ENCODE data around the gene HIBCH. TPM values are rescaled to one million over a fixed set of nuclear protein-coding genes. Genes with fewer than 3 reads are reported as not detected.

The HIBCH gene
- total and polyA plus RNA-seq, 2 of the 13 experiments (the other 11 are each of a cell fraction or from before 2014, with no cell fraction given): 18.8 to 49.5 TPM

- peak; percentile 72 for TF ChIP-seq SNAPC4 (CRISPR knock-in tag; IDR thresholded peaks at IDR 0.05)
- TF ChIP-seq ZNF646 (CRISPR knock-in tag; IDR thresholded peaks at IDR 0.05): peak; percentile 74
- TF ChIP-seq CBX1 (IDR thresholded peaks at IDR 0.05; ENCODE audit: low read depth): no peak
- no peak for TF ChIP-seq ZNF780A (CRISPR knock-in tag; IDR thresholded peaks at IDR 0.05)
- TF ChIP-seq ZNF850 (CRISPR knock-in tag; conservative IDR thresholded peaks at IDR 0.05): 0 out of 2 replicates have a peak, but pooled peaks have one; percentile 54
- TF ChIP-seq ZNF629 (CRISPR knock-in tag; conservative IDR thresholded peaks at IDR 0.05): 0 out of 2 replicates have a peak, but pooled peaks have one; percentile 7
- TF ChIP-seq ZNF350 (CRISPR knock-in tag; IDR thresholded peaks at IDR 0.05; ENCODE audit: borderline replicate concordance, low read depth): peak; percentile 97
- TF ChIP-seq KMT2B (CRISPR knock-in tag; IDR thresholded peaks at IDR 0.05): peak; percentile 87
- no peak for TF ChIP-seq HNRNPL (IDR thresholded peaks at IDR 0.05; ENCODE audit: low read depth, low read length)
- TF ChIP-seq ZSCAN12 (CRISPR knock-in tag; IDR thresholded peaks at IDR 0.05): no peak
- peak; percentile 97; the same call in 1 of the 2 replicates for TF ChIP-seq ZNF136 (CRISPR knock-in tag; IDR thresholded peaks at IDR 0.05; ENCODE audit: low read depth)
- TF ChIP-seq ZNF790 (CRISPR knock-in tag; IDR thresholded peaks at IDR 0.05; ENCODE audit: borderline replicate concordance): peak; percentile 80; the same call in 1 of the 2 replicates
- peak; percentile 99 for TF ChIP-seq ZNF605 (CRISPR knock-in tag; IDR thresholded peaks at IDR 0.05)
- no peak for TF ChIP-seq ZC3H4 (CRISPR knock-in tag; IDR thresholded peaks at IDR 0.05; ENCODE audit: borderline replicate concordance)
- TF ChIP-seq ZNF263 (CRISPR knock-in tag; IDR thresholded peaks at IDR 0.05): peak; percentile 97
- TF ChIP-seq SAP130 (CRISPR knock-in tag; IDR thresholded peaks at IDR 0.05; ENCODE audit: low read depth): peak; percentile 98
- TF ChIP-seq RELA (CRISPR knock-in tag; IDR thresholded peaks at IDR 0.05): peak; percentile 53; the same call in 1 of the 2 replicates
- TF ChIP-seq ZNF720 (CRISPR knock-in tag; IDR thresholded peaks at IDR 0.05): no peak
- peak; percentile 20; the same call in 1 of the 2 replicates for TF ChIP-seq NFYB (CRISPR knock-in tag; IDR thresholded peaks at IDR 0.05)
Measured at GRCh38 chr2:190352668-190353536, 33.3 kb upstream of the HIBCH start (continued).
